HepG2 (cell line): ENCODE results near the gene C9orf43. TPM values are rescaled to one million over a fixed set of nuclear protein-coding genes. Genes with fewer than 3 reads are reported as not detected.

Experiments used
- BORCS8-MEF2B ChIP-seq: sonication (generic); formaldehyde crosslinking; IDR thresholded peaks from 2 replicates; pipeline ENCODE4 v1.8.0; 2022; ENCODE audit warnings: mild to moderate bottlenecking, missing genetic modification reagents
- CEBPG ChIP-seq: IDR thresholded peaks from 2 replicates; pipeline ENCODE4 v1.6.1; 2016
- JDP2 ChIP-seq: sonication (generic); formaldehyde crosslinking; IDR thresholded peaks from 2 replicates; pipeline ENCODE4 v1.8.1; 2022; ENCODE audit warnings: missing genetic modification reagents, borderline replicate concordance
- KDM6A ChIP-seq: IDR thresholded peaks from 2 replicates; pipeline ENCODE4 v1.6.1; 2016; ENCODE audit warnings: low read depth
- KLF11 ChIP-seq: IDR thresholded peaks from 2 replicates; pipeline ENCODE4 v1.6.1; 2016; ENCODE audit warnings: missing compliant biosample characterization
- MIXL1 ChIP-seq: IDR thresholded peaks from 2 replicates; pipeline ENCODE4 v1.6.1; 2016
- NCOA1 ChIP-seq: sonication (generic); formaldehyde crosslinking; IDR thresholded peaks from 2 replicates; pipeline ENCODE4 v1.9.0; 2021; ENCODE audit warnings: missing genetic modification reagents
- NFATC3 ChIP-seq: sonication (generic); formaldehyde crosslinking; IDR thresholded peaks from 2 replicates; pipeline ENCODE4 v1.5.1; 2020; ENCODE audit warnings: mild to moderate bottlenecking, missing genetic modification reagents
- REST ChIP-seq, 2 experiments: IDR thresholded peaks; 2 replicates each; pipeline ENCODE4 v1.6.1; 2011 to 2012; ENCODE audit warnings: low read length in 2 of 2, borderline replicate concordance in 1 of 2, low read depth in 1 of 2, mild to moderate bottlenecking in 1 of 2, moderate library complexity in 1 of 2
- SRY ChIP-seq: sonication (generic); formaldehyde crosslinking; IDR thresholded peaks from 2 replicates; pipeline ENCODE4 v1.8.0; 2022; ENCODE audit warnings: mild to moderate bottlenecking, missing genetic modification reagents
- TCF7L2 ChIP-seq: IDR thresholded peaks from 2 replicates; pipeline ENCODE4 v1.6.1; 2011; ENCODE audit warnings: mild to moderate bottlenecking, low read depth, low read length, moderate library complexity
- ZFP36L1 ChIP-seq: sonication (generic); formaldehyde crosslinking; IDR thresholded peaks from 2 replicates; pipeline ENCODE4 v1.8.0; 2022; ENCODE audit warnings: mild to moderate bottlenecking, missing genetic modification reagents, moderate library complexity
- ZFP37 ChIP-seq: sonication (generic); formaldehyde crosslinking; IDR thresholded peaks from 2 replicates; pipeline ENCODE4 v1.4.0; 2020; ENCODE audit warnings: missing genetic modification reagents, borderline replicate concordance
- ZMYM2 ChIP-seq: sonication (generic); formaldehyde crosslinking; IDR thresholded peaks from 2 replicates; pipeline ENCODE4 v1.8.0; 2022; ENCODE audit warnings: mild to moderate bottlenecking, missing genetic modification reagents
- ZNF296 ChIP-seq: sonication (generic); formaldehyde crosslinking; conservative IDR thresholded peaks from 2 replicates; pipeline ENCODE4 v1.5.0; 2020; ENCODE audit warnings: mild to moderate bottlenecking, missing genetic modification reagents
- ZNF460 ChIP-seq: sonication (generic); formaldehyde crosslinking; IDR thresholded peaks from 2 replicates; pipeline ENCODE4 v1.5.1; 2020; ENCODE audit warnings: missing genetic modification reagents, mild to moderate bottlenecking, borderline replicate concordance
- ZNF552 ChIP-seq: sonication (generic); formaldehyde crosslinking; IDR thresholded peaks from 2 replicates; pipeline ENCODE4 v1.9.0; 2022; ENCODE audit warnings: missing genetic modification reagents, mild to moderate bottlenecking, borderline replicate concordance
- ZNF629 ChIP-seq: sonication (generic); formaldehyde crosslinking; conservative IDR thresholded peaks from 2 replicates; pipeline ENCODE4 v1.5.0; 2020; ENCODE audit warnings: missing genetic modification reagents
- ZNF772 ChIP-seq: sonication (generic); formaldehyde crosslinking; IDR thresholded peaks from 2 replicates; pipeline ENCODE4 v1.5.0; 2020; ENCODE audit warnings: mild to moderate bottlenecking, missing genetic modification reagents
- ZNF780A ChIP-seq: sonication (generic); formaldehyde crosslinking; IDR thresholded peaks from 2 replicates; pipeline ENCODE4 v1.8.0; 2022; ENCODE audit warnings: mild to moderate bottlenecking, missing genetic modification reagents, moderate library complexity
- polyA plus RNA-seq, 8 experiments: library from polyadenylated mRNA; depleted of rRNA in 3 of 8; stranded (reverse) in 7 of 8; unstranded in 1 of 8; fragments of >200 nt; fragmentation: Illumina TruSeq in 4 of 8; extraction: Trizol in 4 of 8; gene quantifications; 2 replicates each; pipeline versions ENCODE4 v1.2.1 to v1.2.3, GENCODE V29; 2011 to 2016; ENCODE audit warnings: low read depth in 4 of 8, missing spikeins in 1 of 8, mixed read lengths in 1 of 8; ENCODE audit not compliant: insufficient read depth in 1 of 8
- total RNA-seq, 5 experiments: library from RNA; depleted of rRNA; stranded (reverse); fragments of >200 nt; fragmentation: Illumina TruSeq; extraction: Trizol; gene quantifications; 2 replicates each; pipeline ENCODE4 v1.2.3, GENCODE V29; 2016; ENCODE audit warnings: low read depth in 1 of 5
- TF ChIP-seq, protein P1 (sequence below): sonication (generic); formaldehyde crosslinking; IDR thresholded peaks from 2 replicates; pipeline ENCODE4 v1.5.1; 2020; ENCODE audit warnings: mild to moderate bottlenecking, missing genetic modification reagents, moderate library complexity
- TF ChIP-seq, protein P2 (sequence below): IDR thresholded peaks from 2 replicates; pipeline ENCODE4 v1.6.1; 2012; ENCODE audit warnings: inconsistent platforms

The C9orf43 gene
- total and polyA plus RNA-seq, 2 of the 13 experiments (the other 11 are each of a cell fraction or from before 2014, with no cell fraction given): 0.24 to 0.31 TPM

- TF ChIP-seq, protein P1, sequence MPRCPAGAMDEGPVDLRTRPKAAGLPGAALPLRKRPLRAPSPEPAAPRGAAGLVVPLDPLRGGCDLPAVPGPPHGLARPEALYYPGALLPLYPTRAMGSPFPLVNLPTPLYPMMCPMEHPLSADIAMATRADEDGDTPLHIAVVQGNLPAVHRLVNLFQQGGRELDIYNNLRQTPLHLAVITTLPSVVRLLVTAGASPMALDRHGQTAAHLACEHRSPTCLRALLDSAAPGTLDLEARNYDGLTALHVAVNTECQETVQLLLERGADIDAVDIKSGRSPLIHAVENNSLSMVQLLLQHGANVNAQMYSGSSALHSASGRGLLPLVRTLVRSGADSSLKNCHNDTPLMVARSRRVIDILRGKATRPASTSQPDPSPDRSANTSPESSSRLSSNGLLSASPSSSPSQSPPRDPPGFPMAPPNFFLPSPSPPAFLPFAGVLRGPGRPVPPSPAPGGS (CRISPR knock-in tag): peak; percentile 60; the same call in 1 of the 2 replicates
- TF ChIP-seq TCF7L2 (no peak), REST (IDR thresholded peaks at IDR 0.05; ENCODE audit: borderline replicate concordance in 1 of 2, low read depth in 1 of 2, low read length in 2 of 2) (peak in 1 of 2 experiments; percentile 66; a peak in 1 of 4 replicates), NCOA1 (CRISPR knock-in tag) (peak; percentile 70; the same call in 1 of the 2 replicates), NFATC3 (no peak), MIXL1 (CRISPR knock-in tag) (peak; percentile 83), BORCS8-MEF2B (CRISPR knock-in tag) (peak; percentile 74), ZNF460 (CRISPR knock-in tag) (peak; percentile 58; the same call in 1 of the 2 replicates), ZNF772 (CRISPR knock-in tag) (no peak; the same call in 1 of the 2 replicates), KLF11 (no peak), ZMYM2 (CRISPR knock-in tag) (peak; percentile 72; the same call in 1 of the 2 replicates), KDM6A (CRISPR knock-in tag) (peak; percentile 84; the same call in 1 of the 2 replicates), SRY (CRISPR knock-in tag) (peak; percentile 46; the same call in 1 of the 2 replicates), ZNF780A (CRISPR knock-in tag) (no peak), ZFP37 (CRISPR knock-in tag) (no peak), ZNF296 (CRISPR knock-in tag) (no peak), ZFP36L1 (CRISPR knock-in tag) (no peak), CEBPG (peak; percentile 74), JDP2 (CRISPR knock-in tag) (no peak), ZNF629 (CRISPR knock-in tag) (no peak), ZNF552 (no peak)
- TF ChIP-seq, protein P2, sequence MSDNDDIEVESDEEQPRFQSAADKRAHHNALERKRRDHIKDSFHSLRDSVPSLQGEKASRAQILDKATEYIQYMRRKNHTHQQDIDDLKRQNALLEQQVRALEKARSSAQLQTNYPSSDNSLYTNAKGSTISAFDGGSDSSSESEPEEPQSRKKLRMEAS: peak; percentile 90
Observed at GRCh38 chr9:113387560-113388230, 22.9 kb upstream of the C9orf43 start (continued).
